B cell (primary cell): ENCODE measurements around the gene NLRP9.

ENCODE experiments used
- EZH2 ChIP-seq: IDR thresholded peaks from 2 replicates; pipeline ENCODE4 v1.6.1; 2012; ENCODE audit warnings: borderline replicate concordance, low read depth, mild to moderate bottlenecking, moderate library complexity, low read length; ENCODE audit not compliant: insufficient read depth, poor library complexity, severe bottlenecking
- TF ChIP-seq, protein P1 (sequence below): fragments of 200-600 bp; IDR thresholded peaks from one replicate; pipeline ENCODE4 v1.8.0; 2022; ENCODE audit warnings: antibody characterized with exemption, mild to moderate bottlenecking

GRCh38 chr19:55705972-55706371 is 32.2 kb downstream of the NLRP9 start:
- TF ChIP-seq, protein P1, sequence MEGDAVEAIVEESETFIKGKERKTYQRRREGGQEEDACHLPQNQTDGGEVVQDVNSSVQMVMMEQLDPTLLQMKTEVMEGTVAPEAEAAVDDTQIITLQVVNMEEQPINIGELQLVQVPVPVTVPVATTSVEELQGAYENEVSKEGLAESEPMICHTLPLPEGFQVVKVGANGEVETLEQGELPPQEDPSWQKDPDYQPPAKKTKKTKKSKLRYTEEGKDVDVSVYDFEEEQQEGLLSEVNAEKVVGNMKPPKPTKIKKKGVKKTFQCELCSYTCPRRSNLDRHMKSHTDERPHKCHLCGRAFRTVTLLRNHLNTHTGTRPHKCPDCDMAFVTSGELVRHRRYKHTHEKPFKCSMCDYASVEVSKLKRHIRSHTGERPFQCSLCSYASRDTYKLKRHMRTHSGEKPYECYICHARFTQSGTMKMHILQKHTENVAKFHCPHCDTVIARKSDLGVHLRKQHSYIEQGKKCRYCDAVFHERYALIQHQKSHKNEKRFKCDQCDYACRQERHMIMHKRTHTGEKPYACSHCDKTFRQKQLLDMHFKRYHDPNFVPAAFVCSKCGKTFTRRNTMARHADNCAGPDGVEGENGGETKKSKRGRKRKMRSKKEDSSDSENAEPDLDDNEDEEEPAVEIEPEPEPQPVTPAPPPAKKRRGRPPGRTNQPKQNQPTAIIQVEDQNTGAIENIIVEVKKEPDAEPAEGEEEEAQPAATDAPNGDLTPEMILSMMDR = no peak
- TF ChIP-seq EZH2 = no peak
